ENCODE results near the gene ANKRD55.

DNA sequence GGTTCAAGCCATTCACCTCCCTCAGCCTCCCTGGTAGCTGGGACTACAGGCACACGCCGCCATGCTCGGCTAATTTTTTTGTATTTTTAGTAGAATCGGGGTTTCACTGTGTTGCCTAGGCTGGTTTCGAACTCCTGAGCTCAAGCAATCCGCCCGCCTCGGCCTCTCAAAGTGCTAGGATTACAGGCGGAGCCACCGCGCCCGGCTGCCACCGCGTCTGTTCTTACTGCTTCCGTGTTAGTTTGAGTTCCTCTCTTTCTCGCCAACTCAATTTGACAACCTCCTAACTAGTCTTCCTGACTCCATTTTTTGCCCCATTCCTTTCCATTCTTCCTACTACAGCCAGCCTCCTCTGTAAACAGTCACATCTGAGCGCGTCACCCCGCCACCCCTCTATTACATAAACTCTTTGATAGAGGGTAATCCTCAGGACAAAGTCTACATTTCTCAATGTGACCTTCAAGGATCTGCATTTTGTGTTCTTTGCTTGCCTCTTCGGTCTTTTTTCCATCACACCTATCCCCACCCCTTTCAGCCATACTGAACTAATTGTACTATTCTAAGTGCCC, 149.8 kb downstream of the ANKRD55 start:
- no peak for TF ChIP-seq CTCF (IDR thresholded peaks at IDR 0.05; ENCODE audit: low read depth, low read length, missing input control)
- no peak for TF ChIP-seq EGR1 (IDR thresholded peaks at IDR 0.05; ENCODE audit: low read depth in 2 of 2)
- TF ChIP-seq TAF1 (conservative IDR thresholded peaks at IDR 0.05) = no peak
